Measurements from ENCODE around the gene FAM107A.
"Not testable (repeated sequence)": the region's sequence is repeated elsewhere in the genome, so short reads cannot be mapped to it uniquely, and the experiment has no call there.

Gene FAM107A

DNA sequence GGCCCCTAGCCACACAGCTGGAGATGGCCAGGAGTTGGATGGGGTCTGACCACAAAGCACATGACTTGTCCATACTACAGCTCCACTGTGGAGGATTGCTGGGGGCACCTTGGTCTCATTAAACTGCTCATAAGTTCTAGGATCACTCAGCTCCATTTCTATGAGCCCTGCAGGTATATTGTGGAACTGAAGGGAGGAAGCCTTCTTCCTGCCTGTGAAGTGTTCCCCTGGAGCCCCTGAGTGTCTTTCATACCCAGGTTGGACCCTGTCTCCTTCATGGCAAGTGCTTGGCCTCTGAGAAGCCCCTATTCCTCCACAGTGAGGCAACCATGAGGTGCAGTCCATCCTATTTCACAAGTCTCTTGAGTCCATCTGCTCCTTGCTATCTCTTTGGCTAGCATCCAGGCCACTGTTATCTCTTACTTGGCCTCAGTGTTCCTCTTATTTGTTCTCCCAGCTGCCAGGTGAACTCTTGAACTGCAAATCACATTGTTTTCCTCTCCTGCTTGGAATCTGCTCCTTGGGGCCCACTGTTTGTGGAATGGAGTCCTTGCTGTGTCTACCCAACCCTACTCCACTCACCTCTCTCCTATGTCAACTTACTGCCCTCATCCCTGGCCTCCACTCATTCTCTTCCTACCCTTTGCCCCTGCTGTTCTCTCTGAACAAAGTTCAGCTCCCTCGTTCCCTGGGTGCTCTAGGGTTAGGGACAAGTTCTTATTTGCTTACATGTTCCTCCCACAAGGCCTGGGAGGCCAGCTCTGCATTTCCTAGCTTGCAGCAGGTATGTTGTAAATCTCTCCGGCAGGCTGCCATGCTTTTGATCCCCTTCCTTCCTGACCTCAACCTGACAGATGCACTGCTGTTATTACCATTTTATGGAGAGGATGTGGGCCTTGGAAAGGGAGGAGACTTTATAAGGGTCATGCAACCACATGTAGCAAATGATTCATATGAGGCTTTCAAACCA, 41.4 kb downstream of the FAM107A start:
- DNase-seq: no peak

DNA sequence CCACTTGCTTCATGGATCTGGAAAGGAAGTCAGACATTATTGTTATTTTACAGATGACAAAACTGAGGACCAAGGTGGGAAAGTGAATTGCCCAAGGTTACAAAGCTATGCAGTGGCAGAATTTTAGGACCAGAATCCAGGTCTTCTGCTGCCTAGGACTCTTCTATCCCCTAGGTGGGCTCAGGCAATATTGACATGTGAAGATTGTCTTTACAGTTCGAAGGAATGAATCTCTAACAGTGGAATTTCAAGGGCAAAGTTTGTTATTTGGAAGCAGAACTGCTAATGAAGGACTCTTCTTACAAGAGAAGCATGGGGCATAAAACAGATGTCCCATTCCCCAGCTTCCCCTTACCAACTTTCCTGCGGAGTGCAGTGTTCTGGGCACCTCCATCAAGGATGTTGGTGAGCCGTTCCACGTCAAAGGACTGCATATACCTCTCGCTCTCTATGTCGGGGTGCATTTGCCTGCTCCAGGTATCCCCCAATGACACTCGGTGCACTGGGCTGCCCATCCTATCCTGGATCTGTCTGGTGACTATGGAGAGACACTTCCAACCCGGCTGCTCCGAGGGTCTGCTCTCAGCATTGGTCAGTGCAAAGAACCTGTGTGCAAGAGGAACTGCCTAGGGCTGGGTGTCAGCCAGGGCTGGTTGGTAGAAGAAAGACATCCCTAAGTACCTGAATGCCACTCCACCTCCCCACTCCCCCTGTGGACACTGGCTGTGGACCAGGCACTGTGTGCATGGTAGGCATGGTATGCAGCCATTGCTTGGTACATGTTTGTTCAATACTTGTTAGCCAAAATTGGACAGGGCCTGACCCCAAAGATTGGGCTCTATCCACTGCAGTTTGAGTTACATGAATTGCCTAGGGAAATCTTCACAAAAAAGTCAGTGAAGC, 42.3 kb downstream of the FAM107A start:
- DNase-seq: no peak

DNA sequence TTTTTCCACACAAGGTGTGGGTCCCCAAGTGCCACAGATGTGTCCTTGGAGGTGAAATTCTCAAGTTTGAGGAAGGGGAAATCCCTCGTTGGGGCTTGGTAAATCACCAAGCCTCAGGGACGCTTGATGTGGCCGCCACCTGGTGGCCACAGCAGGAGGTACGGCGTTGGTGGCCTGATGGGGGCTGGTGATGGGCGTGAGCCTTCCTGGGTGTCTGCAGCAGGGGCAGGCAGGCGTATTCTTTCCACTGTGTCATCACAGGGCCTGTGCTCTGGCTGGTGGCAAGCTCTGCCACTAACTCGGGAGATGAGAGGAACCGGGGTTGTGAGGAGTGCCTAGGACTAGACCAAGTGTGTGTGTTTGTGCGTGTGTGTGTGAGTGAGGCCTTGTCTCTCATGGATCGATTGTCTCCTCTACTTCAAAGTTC, 44.4 kb downstream of the FAM107A start:
- DNase-seq: peak; percentile 60

DNA sequence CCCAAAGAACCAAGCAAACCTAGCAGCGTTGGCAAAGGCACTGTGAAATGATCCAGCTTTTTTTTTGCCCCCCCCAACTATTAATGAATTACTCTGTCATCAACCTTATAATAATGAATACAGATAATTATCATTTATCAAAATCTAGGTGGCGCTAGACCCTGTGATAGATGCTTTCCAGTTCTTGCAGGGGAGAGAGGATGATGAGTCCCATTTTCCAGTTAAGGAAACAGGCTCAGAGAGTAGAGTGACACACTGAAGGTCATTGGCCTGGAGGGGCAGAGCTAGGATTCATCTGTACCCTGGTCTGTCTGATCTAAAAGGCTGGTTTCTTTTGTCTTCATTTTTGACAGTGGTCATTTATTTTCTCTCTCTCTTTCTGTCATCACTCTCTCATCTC, 45.2 kb downstream of the FAM107A start:
- DNase-seq: no peak

DNA sequence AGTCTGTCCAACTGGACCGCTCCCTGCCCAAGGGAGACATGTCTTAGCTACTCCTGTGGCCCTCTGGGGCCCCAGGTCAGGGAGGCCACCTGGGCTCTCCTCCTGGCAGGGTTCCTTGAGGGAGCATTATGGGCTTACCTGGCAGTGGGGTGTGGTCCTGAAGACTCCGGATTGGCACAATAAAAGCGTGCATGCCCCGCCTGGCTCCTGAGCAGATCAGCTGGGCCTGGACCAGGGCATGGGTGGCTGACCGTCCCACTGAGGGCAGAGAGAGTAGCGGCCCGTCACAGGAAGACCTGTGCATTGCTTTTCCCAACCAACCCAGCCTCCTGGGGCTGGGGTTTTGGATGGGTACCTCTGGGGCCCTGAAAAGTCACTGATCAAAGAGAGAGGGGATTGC, 45.6 kb downstream of the FAM107A start:
- no peak for DNase-seq

DNA sequence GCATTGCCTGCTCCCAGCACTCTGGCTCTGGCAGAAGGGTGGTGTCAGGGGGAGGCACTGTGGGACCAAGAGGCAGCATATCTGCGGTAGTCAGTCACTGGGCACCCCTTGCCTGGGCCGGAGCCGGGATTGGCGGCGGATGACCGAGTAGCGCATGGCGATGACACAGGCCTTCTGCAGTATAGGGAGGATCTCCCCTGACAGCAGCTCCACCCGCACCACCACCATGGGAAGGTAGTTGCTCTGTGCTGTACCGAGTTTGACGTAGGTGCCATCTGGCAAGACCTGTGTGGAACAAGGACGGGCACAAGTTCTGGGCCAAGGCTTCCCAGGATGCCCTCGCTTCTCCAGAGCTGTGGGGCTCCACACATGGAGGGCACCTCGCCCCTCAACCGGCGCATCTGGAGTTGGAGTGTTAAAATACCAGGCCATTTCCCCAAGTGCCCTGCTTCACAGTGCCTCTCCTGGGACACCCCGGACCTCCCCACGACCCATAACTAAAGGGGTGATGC, 46.8 kb downstream of the FAM107A start:
- DNase-seq: no peak

DNA sequence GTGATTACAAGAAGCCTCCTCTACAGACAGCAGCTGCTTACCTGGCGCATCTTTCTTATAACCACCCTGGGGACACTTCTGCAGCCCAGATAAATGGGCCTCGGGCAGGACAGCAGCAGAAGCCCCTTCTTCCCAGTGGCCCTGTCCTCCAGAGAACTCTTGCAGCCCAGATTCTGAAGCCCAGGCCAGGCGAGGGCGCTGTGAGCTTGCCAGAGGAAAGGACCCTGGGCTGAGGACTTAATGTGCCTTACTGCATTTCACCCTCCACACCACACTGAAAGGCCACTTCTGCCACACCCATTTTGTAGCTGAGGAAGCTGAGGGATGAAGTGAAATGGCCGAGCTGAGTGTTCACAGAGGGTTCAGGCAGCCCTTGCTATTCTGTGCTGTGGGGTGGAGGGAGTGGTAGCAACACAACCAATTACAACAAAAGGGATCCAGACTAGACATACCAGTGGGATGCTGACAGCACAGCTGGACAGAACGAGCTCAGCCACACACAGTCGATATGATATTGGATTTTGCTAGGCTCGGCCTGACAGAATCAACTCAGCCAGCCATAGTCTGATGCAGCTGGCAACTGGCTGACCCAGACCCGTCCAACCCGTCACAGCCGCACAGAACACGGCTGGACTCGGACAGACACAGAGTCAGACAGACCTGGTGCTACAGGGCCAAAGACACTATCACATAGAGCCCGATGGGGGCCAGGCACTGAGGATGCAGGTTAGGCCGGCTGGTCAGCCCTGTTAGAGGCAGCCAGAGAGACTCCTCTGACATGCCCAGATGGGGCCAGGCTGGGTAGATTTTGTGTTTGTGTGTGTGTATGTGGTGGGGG, 47.5 kb downstream of the FAM107A start:
- DNase-seq: peak; percentile 5

DNA sequence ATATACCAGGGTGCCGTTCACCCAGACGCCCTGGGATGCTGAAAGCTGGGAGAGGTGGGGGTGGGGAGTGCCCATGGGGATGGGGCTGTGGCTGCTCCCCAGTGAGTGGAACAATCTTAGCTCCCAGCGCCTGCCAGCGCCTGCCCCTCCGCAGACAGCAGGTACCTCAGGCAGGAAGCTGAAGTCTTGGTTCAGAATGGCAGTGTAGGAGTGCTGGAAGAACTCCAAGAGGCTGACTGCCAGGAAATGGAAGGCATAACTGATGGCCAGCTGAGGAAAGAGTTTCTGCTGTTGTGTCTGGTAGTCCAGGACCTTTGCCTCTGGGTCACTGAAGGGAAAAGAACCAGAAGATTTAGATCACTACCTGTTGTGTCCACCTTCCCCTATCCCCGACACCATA, 48.6 kb downstream of the FAM107A start:
- no peak for DNase-seq

DNA sequence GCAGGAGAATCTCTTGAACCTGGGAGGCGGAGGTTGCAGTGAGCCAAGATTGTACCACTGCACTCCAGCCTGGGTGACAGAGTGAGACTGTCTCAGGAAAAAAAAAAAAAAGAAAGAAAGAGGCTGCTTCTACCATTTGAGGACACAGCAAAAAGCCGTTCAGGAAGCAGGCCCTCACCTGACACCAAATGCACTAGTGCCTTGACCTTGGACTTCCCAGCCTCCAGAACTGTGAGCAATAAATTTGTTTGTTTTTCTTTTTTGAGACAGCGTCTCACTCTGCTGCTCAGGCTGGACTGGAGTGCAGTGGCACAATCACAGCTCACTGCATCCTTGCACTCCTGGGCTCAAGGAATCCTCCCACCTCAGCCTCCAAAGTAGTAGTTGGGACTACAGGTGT, 49.8 kb downstream of the FAM107A start:
- not testable (repeated sequence) for DNase-seq

DNA sequence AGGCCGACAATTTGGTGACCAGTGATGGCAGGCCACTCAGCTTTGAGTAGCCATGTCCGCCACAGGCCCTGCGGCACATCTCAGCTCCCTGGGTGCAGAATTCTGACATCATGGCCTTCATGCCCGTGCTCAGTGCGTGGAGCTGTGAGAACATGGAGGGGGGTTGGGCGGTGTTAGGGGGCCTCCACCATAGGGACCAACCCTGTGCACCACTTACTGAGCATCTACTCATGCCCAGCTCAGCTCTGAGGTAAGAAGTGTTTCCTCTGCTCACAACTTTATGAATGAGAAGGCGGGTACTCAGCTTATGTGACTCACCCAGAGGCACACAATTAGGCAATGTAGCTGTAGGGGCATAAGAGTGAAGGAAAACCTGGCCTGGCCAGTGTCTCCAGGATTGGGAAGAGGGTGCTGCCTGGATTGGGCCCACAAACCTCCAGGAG, 50.7 kb downstream of the FAM107A start:
- peak; percentile 38 for DNase-seq

DNA sequence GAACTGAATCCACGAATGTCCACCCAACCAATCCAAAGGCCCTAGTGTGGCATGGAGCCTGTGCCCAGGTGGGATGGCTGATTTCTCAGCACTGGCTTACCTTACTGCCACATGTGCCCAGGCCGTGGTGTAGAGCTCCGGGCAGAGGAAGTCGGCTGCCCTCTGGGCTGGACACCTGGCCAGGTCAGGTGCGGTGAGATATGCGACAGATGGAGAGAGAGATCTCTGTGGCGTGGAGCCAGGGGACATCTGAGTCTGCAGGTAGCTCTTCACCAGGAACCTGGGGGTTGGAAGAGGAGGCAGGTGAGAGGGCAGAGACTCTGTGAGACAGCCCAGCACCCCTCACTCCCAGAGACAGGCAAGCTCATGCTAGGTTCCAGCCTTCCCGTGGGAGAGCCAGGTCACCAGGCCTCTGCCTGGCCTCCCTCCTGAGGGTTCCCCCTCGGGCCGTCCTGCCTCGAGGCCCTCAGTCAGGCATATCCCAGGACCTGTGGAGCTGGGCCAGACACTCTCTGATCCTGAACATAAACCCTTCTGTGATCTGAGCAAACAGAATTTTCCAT, 52.8 kb downstream of the FAM107A start:
- no peak for DNase-seq

DNA sequence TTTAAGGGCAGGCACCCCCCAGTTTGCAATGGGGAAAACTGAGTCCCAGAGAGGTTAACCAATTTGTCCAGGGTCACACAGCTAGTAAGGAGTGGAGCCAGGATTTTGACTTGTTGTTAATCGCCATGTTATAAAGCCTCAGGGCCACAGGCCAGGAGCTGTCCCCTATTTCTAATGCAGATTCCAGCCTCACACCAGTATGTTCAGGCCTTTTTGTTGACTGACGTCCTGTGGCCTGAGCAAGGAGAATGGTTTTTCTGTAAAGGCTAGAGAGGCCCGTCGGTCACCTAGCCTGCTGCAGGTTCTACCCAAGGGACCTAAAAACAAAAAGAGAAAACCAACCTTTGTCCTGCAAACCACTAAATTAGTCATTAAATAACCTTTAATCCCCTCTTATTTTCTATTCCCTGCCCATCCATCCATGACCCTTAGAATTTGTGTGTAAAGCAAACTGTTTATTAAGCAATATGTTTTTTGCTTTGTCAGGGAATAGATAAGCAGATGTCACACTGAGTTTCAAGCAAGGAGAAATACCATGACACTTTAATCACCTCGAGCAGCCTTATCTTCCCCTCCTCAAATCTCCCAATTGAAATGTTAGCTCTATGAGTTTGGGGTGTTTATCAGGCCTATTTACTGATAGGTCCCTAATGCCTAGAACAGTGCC, 54.3 kb downstream of the FAM107A start:
- no peak for DNase-seq

DNA sequence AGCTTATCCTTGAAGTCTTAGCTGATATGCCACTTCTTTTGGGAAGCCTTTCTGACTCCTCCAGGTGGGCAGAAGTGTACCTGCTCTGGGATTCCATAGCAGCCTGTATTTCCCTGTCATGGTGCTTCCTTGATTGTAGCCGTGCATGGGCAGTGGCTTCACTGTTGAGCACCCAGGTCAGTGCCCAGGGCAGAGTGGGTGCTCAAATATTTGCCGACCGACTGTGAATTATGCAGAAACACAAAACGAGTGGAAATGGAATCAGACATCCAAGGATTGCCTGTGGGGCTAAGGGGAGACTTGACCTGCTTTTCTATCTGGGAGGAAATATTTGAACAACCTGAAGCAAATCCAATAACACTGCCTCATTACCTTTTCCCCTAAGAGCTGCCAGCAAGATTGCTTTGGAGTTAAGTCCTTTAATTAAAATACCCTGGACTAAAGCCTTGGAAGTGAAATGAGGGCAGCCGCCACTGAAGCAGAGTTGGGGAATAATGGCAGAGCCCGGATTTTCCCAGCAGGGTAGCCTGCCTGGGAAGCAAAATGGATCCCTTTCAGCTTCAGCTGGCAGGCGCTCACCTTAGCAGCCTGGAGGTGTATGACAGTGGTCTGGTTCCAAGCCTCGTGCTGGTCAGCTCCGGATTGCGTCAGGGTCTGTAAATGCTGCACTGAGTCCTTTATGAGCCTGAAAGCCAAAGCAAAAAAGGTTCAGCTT, 55.1 kb downstream of the FAM107A start:
- DNase-seq: no peak

DNA sequence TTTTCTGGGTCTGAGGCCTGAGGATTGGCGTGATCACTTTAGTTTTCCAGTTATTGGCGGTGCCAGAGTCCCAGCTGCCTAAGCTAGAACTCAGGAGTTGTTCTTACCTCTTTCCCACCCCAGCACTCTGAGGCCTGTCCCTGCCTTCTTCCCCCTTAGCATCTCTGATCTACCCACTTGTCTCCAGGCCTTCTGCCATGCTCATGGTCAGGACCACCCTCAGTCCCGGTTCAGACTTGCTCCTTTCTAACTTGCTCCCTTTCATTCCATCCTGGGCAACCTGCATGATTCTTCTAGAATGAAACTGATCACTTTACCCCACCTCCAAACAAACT, 55.9 kb downstream of the FAM107A start:
- DNase-seq: no peak

DNA sequence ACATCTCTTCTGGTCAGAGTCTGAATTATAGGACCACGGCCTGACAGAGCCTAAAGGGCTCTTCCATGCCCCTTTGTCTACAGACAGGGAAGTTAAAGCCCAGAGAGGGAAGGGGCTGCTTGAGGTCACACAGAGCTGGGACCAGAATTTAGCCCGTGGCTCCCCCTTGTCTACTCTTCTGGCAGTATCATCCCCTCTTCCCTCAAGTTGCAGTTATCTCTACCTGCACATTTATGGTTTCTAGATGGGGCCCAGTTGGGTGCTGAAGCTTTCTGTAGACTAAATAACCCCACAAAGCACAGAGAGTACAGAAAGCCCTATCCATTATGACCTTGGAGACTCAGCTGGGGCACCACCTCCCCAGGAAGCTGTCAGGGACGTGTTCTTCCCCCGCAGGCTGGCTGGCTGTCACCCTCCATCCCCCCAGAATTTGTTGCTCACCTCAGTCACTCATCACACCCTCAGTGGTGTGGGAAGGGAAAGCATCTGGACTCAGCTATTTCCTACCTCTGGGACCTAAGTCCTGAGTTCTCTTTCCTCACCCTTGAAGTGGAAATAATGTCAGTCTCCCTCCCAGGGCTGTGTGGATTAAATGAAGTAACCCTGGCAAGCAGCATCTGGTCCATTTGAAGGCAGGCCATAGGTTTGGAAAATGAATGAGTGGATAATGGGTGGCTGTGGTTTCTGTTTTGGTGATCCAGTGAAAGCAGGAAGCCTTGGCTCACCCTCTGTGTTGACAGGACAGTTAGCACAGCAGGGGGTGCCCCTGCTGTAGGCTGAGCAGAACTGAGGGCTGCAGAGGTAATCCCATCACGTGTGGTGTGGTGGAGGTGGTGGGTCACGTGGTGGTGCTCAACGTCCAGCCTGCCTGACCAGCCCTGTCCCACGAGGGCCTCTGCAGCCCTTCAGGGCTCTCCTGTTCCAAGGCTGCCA, 56.5 kb downstream of the FAM107A start:
- no peak for DNase-seq

DNA sequence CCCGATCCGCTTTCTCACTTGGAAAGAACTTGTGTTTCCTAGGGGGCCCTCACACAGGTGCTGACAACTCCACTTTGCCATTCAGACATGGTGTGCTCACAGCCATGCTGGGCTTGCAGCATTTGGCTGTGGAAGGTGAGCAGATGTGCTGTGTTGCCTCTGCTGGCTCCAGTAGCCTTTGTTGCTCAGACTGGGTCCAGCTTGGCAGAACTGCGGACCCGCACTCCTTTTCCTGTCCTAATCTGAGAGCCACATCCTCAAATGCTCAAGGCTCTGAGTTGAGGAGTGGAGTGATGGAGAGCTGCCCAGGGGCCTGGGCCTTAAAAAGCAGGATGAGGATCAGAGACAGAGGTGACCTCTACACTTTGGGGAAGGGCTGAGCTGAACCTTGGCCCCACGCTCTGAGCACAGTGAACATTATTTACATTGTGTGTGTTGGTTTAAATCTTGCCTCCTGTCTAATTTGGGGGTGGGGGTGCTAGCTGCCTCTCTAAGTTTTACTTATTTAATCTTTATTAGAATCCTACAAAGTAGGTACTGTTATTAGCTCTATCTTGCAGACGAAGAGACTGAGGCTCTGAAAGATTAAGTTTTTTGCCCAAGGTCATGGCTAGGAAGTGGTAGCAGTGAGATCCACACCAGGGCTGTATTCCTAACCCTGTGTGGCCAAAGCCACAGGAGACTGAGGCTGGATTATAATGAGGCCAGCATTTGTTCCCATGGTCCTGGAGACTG, 57.4 kb downstream of the FAM107A start:
- no peak for DNase-seq

DNA sequence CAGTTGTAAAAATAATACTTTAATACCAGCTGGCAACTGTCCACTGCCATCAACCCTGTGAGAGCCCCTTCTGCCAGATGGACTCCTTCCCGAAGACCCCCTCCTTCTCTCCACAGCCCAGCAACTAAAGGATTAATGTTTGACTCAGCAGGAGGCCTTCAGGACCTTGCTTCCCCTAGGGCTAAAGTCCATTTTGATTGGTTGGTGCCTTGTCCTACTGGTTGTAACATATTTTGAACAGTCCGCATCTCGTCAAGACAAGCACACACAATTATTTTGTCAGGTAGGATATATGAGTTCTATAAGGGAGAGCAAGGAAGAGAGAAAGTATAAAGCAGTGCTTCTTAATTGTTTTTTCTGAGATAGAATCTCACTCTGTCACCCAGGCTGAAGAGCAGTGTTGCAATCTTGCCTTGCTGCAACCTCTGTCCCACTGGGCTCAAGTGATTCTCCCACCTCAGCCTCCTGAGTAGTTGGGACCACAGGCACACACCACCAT, 58.9 kb downstream of the FAM107A start:
- DNase-seq: no peak

DNA sequence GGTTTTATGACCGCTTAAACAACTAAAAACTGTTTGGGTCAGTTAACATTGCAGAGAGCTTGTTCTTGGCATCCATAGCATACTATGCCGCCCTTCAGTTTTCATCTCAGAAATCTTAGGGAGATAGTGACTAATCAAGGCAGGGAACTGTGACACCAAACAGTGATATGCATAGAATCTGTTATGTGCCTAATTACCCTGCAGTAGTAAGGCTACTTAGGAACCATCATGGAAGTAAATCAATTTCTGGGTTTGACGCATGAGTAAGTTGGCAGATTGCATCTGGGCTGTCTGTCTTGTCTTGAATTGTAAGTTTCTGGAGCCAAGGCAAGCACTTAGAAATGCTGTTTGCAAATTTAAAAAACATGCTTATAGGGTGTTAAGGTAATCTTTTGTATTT, 62.8 kb downstream of the FAM107A start:
- no peak for DNase-seq

All from NK-92 treated with Interleukin-12 subunit alpha and Interleukin-12 subunit beta, amount 100 ng/mL, for 24 hours (cell line).